OCI-LY7 (cell line): ENCODE measurements around the gene MFF. TPM values are rescaled to one million over a fixed set of nuclear protein-coding genes. Genes with fewer than 3 reads are reported as not detected.
"Not testable (repeated sequence)": the region's sequence is repeated elsewhere in the genome, so short reads cannot be mapped to it uniquely, and the experiment has no call there.

Source experiments
- BruUV-seq: library from RNA; stranded (reverse); fragments of 400-500 nt; replicated peaks from 2 replicates; lab custom pipeline; 2021; lab: Mats Ljungman, UMichigan
- CTCF ChIA-PET: fragments of 300-600 bp; sonication (Branson Sonifier 250); formaldehyde crosslinking; loops from one replicate; lab custom pipeline; 2022; ENCODE audit warnings: antibody characterized with exemption; ENCODE audit not compliant: unreplicated experiment; lab: Charles Lee
- POLR2A ChIA-PET: fragments of 300-600 bp; sonication (Branson Sonifier 250); formaldehyde crosslinking; loops from one replicate; lab custom pipeline; 2022; ENCODE audit warnings: antibody characterized with exemption; lab: Charles Lee
- DNase-seq: peaks from one replicate; pipeline ENCODE4 v3.0.0-alpha.2; 2015; ENCODE audit warnings: low spot score
- H2AFZ ChIP-seq: fragments of 200-600 bp; sonication (generic), shearing (Covaris generic); 2 replicates; pipeline ENCODE4 v1.6.1; 2014; ENCODE audit warnings: mild to moderate bottlenecking, antibody characterized with exemption, low read length, moderate library complexity
- H3K27ac ChIP-seq: fragments of 200-600 bp; sonication (generic); 2 replicates; pipeline ENCODE4 v1.5.1; 2014; ENCODE audit warnings: mixed run types, low read depth, mild to moderate bottlenecking, moderate library complexity, low read length, inconsistent platforms; ENCODE audit not compliant: poor library complexity, severe bottlenecking
- H3K36me3 ChIP-seq: fragments of 200-600 bp; sonication (generic); 2 replicates; pipeline ENCODE4 v1.6.1; 2014; ENCODE audit warnings: mild to moderate bottlenecking, antibody characterized with exemption, low read length, moderate library complexity, mixed read lengths; ENCODE audit not compliant: insufficient read depth
- H3K4me1 ChIP-seq: fragments of 200-600 bp; sonication (generic); 2 replicates; pipeline ENCODE4 v1.5.1; 2014; ENCODE audit warnings: mild to moderate bottlenecking, low read length; ENCODE audit not compliant: insufficient read depth, poor library complexity, severe bottlenecking
- H3K4me2 ChIP-seq: fragments of 200-600 bp; sonication (generic); 2 replicates; pipeline ENCODE4 v1.6.1; 2014; ENCODE audit warnings: mild to moderate bottlenecking, low read length
- H3K4me3 ChIP-seq: fragments of 200-600 bp; sonication (generic); 2 replicates; pipeline ENCODE4 v1.5.1; 2014; ENCODE audit warnings: mild to moderate bottlenecking, low read depth, low read length; ENCODE audit not compliant: poor library complexity, severe bottlenecking
- H3K79me2 ChIP-seq: fragments of 200-600 bp; sonication (generic); 2 replicates; pipeline ENCODE4 v1.6.1; 2016; ENCODE audit warnings: low read depth, mild to moderate bottlenecking, low read length, moderate library complexity, mixed read lengths; ENCODE audit not compliant: insufficient read depth
- H3K9me2 ChIP-seq: fragments of 200-600 bp; sonication (generic); 2 replicates; pipeline ENCODE4 v1.6.1; 2016; ENCODE audit warnings: mild to moderate bottlenecking, low read length, mixed read lengths; ENCODE audit not compliant: insufficient read depth
- H3K9me3 ChIP-seq: fragments of 200-600 bp; sonication (generic); 2 replicates; pipeline ENCODE4 v1.6.1; 2014; ENCODE audit warnings: mild to moderate bottlenecking, mixed run types, low read length, mixed read lengths
- H4K20me1 ChIP-seq: fragments of 200-600 bp; sonication (generic); 2 replicates; pipeline ENCODE4 v1.6.1; 2014; ENCODE audit warnings: mild to moderate bottlenecking, antibody characterized with exemption, low read length, moderate library complexity, mixed read lengths; ENCODE audit not compliant: insufficient read depth
- CTCF ChIP-seq: fragments of 200-600 bp; sonication (generic); conservative IDR thresholded peaks from 2 replicates; pipeline ENCODE4 v1.5.1; 2014; ENCODE audit warnings: mild to moderate bottlenecking, antibody characterized with exemption, low read length, moderate library complexity, mixed read lengths
- EZH2phosphoT487 ChIP-seq: fragments of 200-600 bp; sonication (generic); IDR thresholded peaks from 2 replicates; pipeline ENCODE4 v1.6.1; 2018; ENCODE audit warnings: low read depth, borderline replicate concordance, mild to moderate bottlenecking, mixed run types, antibody characterized with exemption, low read length, moderate library complexity, mixed read lengths
- intact Hi-C: fragments of 100-400 bp; cut with micrococcal nuclease; formaldehyde crosslinking; loops from one replicate; pipeline ENCODE4 v1.10.0; 2022; ENCODE audit not compliant: unreplicated experiment
- total RNA-seq, 2 experiments: library from RNA; depleted of rRNA in 1 of 2; stranded (reverse); fragments of >200 nt in 1 of 2; shearing (Covaris generic) in 1 of 2; gene quantifications; 2 replicates each; pipeline ENCODE4 v1.2.3, GENCODE V29; 2014 to 2022

Gene MFF
- total RNA-seq, 2 experiments from 2014 or later: 66.6 to 72.1 TPM

GRCh38 chr2:227383686-227384085 lies 58.6 kb downstream of the MFF start:
- no peaks in the 10 kb centered on the region for H3K36me3 ChIP-seq
- no TSS peak for BruUV-seq
- POLR2A ChIA-PET: no interaction called here
- no peaks in the 10 kb centered on the region for H3K79me2 ChIP-seq
- H3K4me3 ChIP-seq: no peak overlapping the region
- intact Hi-C loops: no loop called here
- H3K4me2 ChIP-seq: no peak overlapping the region
- no peaks in the 10 kb centered on the region for H3K9me3 ChIP-seq
- no peaks in the 10 kb centered on the region for H3K4me1 ChIP-seq
- CTCF ChIA-PET: no interaction called here
- no peak for DNase-seq
- H3K27ac ChIP-seq: no peak overlapping the region
- TF ChIP-seq EZH2phosphoT487 (no peak), CTCF (no peak)
- no peaks in the 10 kb centered on the region for H4K20me1 ChIP-seq
- H2AFZ ChIP-seq: no peak overlapping the region
- no peaks in the 10 kb centered on the region for H3K9me2 ChIP-seq

- no peaks in the 10 kb centered on the region for H3K4me1 ChIP-seq
- H3K79me2 ChIP-seq: no peaks in the 10 kb centered on the region
- no peaks in the 10 kb centered on the region for H4K20me1 ChIP-seq
- H3K36me3 ChIP-seq: no peaks in the 10 kb centered on the region
- no peak for TF ChIP-seq EZH2phosphoT487
- no peak for TF ChIP-seq CTCF
- intact Hi-C loops: no loop called here
- H3K27ac ChIP-seq: no peak overlapping the region
- H3K9me2 ChIP-seq: no peaks in the 10 kb centered on the region
- H3K4me2 ChIP-seq: no peak overlapping the region
- no TSS peak for BruUV-seq
- DNase-seq: no peak
- no peak overlapping the region for H2AFZ ChIP-seq
- no peak overlapping the region for H3K4me3 ChIP-seq
- no peaks in the 10 kb centered on the region for H3K9me3 ChIP-seq
- CTCF ChIA-PET: no interaction called here
- POLR2A ChIA-PET: no interaction called here
Measured at GRCh38 chr2:227386630-227387029, 61.6 kb downstream of the MFF start.

GRCh38 chr2:227387583-227387982 lies 62.5 kb downstream of the MFF start, which contains the start of gene SCYGR1:
SCYGR1 (minus strand) TSS chr2:227387949; CDS start chr2:227387949, 0 bp downstream.
- H4K20me1 ChIP-seq, BruUV-seq, DNase-seq, H3K9me3 ChIP-seq, H3K27ac ChIP-seq, H3K4me1 ChIP-seq, H3K79me2 ChIP-seq, CTCF ChIA-PET, H3K9me2 ChIP-seq, POLR2A ChIA-PET, H2AFZ ChIP-seq, H3K4me3 ChIP-seq, H3K4me2 ChIP-seq, intact Hi-C loops, H3K36me3 ChIP-seq: not testable (repeated sequence)
